ENCODE data around the gene TSR1.
"Not testable (repeated sequence)": the region's sequence is repeated elsewhere in the genome, so short reads cannot be mapped to it uniquely, and the experiment has no call there.

Gene TSR1

DNA sequence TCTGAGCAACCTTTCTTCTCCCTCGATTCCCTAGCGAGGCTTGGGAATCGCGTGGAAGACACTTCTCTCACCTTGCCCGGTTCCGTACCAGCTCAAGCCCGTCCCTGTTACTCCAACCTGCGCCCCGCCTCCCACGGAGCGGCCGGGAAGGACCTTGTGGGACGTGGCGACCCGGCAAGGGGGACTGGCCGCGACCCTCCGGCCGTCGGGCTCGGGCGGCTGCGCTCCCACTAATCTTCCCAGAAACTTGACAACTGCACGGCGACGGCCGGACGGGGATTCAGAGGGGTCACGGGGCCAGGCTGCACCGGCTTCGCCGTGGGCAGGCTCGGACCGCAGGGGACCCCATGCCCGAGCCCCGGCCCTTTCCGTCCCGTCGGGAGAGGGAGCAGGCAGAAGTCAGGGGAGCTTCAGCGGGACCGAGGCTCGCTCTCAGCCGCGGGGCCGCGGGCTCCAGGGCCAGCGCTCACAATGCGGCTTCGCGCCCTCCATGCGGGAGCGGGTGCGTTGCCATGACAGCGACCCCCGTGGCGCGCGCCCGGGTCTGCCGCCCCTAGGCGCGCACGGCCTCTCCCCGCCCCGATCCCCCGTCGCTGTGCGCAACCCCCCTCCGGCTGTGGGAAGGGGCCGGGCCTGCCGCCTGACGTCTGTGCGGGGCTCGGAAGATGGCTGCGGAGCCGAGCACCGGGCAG lies 741 bp upstream of the TSR1 start, which contains the start of gene SGSM2:
SGSM2 (plus strand) TSS at position 650 of the 692 bp plus-strand sequence. CDS start 188 bp downstream, outside the sequence.
- peak; percentile 46 for DNase-seq (ENCODE audit: low spot score)

DNA sequence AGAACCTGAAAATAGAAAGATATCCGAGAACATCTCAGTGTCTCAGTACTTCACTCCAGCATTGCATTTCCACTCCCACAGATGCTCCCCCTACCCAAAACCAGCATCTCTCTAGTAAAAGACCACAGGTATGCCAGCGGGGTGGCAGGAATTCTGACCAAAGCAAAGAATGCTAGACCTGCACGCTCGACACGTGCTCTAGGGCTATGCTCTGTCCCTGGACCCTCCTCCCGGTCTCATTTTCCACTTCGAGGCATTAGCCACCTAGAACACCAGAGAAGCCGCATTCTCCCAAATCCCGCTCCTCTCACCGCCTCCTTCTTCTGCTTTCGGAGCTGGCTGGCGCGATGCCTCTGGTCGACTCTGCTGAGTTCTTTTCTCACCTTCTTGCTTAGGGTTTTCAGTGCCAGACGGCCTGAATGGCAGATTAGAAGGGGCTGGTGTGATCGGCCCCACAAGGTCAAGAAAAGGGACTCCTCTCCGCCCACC lies 487 bp downstream of the TSR1 start:
- DNase-seq (ENCODE audit: low spot score), result no peak

DNA sequence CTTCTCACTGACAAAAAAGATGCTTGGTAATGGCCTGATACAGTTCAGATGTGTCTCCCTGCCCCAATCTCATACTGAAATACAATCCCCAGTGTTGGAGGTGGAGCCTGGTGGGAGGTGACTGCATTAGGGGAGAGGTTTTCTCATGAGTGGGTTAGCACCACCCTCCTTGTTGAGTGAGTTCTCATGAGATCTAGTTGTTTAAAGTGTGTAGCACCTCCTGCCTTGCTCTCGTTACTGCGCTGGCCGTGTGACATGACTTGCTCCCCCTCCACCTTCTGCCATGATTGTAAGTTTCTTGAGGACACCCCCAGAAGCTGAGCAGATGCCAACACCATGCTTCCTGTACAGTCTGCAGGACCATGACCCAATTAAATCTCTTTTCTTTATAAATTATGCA lies 5.0 kb downstream of the TSR1 start:
- DNase-seq (ENCODE audit: low spot score), result no peak

DNA sequence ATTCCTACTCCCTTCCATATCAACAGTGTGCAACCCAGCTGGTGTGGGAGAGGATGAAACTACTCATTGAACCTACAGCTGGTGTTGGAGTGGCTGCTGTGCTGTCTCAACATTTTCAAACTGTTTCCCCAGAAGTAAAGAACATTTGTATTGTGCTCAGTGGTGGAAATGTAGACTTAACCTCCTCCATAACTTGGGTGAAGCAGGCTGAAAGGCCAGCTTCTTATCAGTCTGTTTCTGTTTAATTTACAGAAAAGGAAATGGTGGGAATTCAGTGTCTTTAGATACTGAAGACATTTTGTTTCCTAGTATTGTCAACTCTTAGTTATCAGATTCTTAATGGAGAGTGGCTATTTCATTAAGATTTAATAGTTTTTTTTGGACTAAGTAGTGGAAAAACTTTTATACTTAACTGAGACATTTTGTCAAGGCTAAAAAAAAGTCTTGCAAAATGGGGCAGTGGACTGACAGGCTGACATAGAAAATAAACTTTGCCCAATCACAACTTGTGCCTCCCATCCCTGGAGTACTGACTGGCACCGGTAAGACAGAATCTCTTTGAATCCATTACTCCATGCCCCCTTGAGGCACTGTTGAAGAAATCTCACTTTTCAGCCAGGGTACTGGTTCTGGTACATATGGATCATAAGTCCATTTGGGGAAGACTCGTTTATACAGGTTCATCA lies 12.5 kb downstream of the TSR1 start:
- no peak for DNase-seq (ENCODE audit: low spot score)

DNA sequence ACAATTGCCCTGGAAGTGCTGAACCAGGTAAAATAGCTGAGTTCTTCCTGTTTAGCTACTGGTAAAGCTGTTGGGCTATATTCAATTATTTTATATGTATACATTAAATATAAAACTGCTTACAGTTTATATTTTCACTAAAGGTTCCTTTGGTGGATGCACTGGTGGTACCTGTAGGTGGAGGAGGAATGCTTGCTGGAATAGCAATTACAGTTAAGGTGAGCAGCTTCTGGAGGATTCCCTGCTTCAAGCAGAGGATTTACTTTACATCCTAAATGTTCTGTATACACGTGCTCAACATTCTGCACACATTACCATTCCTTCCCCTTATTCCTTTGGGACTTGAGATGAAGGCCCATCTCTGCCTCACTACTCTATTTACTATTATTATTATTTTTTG lies 14.9 kb downstream of the TSR1 start:
- DNase-seq (ENCODE audit: low spot score), result no peak

DNA sequence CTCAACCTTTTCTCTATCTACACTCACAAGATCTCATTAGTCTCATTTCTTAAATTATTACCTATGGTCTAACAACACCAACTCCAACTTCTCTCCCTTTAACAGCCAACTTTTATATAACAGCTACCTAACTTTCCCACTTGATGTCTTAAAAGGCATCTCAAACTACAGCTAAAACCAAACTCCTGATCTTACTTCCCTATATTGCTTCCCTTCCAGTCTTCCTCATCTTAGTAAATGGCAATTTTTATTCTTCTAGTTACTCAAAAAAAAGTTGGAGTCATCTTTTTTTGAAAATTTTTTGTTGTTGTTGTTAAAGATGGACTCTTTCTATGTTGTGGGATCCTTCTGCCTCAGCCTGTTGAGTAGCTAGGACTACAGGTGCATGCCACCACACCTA lies 17.2 kb downstream of the TSR1 start:
- DNase-seq (ENCODE audit: low spot score), result no peak

DNA sequence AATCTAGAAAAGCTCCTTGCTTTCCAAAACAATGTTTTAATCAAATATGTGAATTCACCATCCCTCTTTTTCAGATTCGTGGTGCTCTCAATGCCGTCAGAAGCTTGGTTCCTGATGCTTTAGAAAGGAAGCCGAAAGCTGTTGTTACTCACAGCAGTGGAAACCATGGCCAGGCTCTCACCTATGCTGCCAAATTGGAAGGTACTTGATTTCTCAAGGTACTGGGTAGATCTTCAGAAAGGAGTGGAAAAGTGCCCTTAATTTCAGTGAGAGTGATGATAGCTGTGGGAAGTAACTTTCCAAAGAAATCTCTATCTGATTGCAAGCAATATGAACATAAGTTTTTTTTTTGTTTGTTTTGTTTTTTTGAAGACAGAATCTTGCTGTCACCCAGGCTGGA lies 18.5 kb downstream of the TSR1 start:
- no peak for DNase-seq (ENCODE audit: low spot score)

DNA sequence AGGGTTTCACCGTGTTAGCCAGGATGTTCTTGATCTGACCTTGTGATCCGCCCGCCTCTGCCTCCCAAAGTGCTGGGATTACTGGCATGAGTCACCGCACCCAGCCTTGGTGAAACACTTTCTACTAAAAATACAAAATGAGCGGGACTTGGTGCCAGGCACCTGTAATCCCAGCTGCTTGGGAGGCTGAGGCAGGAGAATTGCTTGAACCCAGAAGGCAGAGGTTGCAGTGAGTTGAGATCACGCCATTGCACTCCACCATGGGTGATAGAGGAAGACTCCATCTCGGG lies 19.4 kb downstream of the TSR1 start:
- DNase-seq (ENCODE audit: low spot score), result not testable (repeated sequence)

DNA sequence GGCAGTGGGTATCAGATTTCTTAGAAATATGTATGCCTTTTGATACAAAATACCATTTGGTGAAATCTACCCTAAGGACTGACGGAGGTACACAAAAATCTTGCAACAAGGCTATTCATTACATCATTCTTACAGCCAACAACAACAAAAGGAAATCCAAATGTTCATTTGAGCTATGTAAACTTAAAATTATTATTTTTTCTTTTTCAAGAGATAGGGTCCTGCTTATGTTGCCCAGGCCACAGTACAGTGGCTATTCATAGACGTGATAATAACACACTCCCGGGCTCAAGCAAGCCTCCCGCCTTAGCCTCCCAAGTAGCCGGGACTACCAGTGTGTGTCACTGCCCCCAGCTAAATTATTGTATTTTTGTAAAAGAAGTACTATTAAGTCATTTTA lies 23.5 kb downstream of the TSR1 start:
- no peak for DNase-seq (ENCODE audit: low spot score)

DNA sequence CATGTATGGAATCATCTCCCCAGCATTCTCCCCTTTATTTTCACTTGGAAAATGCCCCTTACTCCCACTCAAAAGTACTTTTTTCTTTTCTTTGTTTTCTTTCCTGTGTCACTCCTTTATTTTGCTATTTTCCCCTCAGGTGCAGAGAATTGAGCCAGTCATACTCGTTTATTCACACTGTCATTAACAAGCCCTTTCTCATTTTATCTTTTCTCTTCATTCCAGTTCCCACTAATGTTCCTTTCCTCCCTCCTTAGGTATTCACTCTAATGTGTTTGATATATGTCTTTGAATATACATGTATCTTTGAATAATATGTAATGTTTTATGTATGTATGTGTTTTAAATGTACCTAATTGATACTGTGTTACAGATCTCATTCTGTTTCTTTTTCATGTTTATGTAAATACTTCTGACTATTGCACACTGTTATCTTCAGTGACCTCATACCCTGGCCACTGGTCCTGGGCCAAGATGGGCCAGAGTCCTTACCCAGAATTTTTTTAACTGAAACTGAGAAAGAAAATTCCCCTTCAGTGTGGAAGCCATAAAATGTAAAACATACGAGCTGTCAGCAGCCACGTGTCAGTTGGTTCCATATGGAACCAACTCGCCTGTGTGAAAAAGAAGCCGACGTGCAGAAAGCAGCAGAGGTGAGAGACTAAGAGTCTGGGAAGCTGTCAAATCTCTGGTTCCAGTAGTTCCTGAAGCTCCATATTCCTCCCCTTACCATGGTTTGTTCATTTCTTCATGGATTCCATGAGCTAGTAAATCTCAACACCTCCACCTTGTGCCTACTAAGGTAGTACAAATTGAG lies 26.7 kb downstream of the TSR1 start:
- no peak for DNase-seq (ENCODE audit: low spot score)

DNA sequence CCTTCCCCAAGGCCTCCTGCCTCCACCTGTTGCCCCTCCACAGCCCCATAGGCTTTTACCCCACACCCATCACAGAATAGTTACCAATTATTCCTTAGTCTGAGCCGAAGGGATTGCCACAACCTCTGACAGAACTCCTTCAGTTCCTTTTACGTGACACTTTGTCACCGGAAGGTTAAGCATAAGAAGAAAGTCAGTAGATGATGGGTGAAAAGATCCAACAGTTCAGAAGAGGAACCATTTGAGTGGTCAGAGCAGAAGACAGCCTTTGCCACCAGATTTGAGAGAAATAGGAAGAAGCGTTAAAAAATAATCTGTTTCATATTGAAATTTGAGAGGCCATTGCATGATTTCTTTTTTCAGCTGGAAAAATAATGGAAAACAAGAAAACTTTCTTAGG lies 31.3 kb downstream of the TSR1 start:
- no peak for DNase-seq (ENCODE audit: low spot score)

DNA sequence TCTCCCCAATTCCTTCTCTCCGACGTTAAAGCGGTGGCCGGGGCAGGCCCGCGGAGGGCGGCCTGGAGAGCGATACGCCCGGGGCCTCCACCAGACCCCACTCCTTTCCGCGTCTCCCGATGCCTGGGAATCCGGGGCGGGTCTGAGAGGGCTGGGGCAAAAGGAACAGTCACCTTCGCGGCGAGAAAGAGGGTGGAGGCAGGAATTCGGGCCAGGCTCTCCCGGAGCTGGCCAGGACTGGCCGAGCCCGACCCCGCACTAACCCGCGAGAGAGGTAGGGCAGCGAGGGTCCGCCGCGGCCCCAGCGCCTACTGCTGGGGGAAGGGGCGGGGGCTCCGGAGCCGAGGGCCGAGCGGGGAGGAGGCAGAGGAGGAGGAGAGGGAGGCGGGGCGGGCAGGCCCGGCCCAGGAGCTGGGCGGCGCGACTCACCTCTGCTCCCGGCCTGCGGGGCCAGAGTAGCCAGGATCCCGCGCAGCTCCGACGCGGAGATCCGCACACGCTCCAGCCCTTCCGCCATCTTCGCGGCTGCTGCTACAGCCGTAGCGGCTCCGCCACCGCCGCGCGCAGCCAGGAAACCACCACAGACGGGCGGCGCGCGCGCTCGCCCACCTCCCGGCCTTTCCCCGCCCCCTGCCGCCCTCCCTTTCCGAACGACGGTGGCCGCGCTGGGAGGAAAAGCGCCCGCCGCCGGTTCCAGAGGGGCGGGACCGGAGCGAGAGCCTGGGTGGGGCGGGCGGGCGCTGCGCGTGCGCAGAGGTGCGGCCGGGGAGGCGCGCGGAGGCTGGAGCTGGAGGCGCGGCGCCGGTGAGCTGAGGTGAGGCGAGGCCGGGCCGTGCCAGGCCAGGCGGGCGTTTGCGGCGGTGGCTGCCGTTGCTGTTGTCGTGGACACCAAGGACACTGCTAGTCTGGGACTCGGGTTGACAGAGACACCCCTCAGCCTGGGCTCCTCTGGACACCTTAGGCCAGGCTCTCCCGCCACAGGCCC lies 32.8 kb downstream of the TSR1 start, which contains the start of the genes SMG6 and SRR:
SMG6 (minus strand) TSS at position 582 of the 985 bp plus-strand sequence; CDS start at position 517, 65 bp downstream.
SRR (plus strand) TSS at position 747 of the 985 bp plus-strand sequence. CDS start 11,611 bp downstream, outside the sequence.
- DNase-seq (ENCODE audit: low spot score), result peak; percentile 93

DNA sequence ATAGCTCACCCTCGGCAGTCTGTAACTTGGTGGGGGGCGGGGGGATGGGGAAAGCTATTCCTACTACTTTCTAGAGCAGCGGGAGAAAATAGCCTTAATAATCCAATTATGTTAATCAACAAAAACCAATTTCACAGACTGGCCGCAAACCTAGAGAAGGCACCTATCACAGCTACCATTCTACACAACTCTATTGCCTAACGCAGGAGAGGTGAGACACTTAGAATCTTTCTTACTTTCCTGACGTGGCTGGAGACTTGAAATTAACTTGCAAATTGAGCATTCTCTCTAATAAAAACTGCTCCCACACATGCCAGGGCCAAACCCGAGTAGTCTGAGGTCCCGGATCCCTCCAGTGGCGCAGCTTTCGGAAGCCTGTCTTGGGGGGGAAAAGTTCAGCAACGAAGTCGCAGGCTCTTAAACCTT lies 33.5 kb downstream of the TSR1 start:
- no peak for DNase-seq (ENCODE audit: low spot score)

DNA sequence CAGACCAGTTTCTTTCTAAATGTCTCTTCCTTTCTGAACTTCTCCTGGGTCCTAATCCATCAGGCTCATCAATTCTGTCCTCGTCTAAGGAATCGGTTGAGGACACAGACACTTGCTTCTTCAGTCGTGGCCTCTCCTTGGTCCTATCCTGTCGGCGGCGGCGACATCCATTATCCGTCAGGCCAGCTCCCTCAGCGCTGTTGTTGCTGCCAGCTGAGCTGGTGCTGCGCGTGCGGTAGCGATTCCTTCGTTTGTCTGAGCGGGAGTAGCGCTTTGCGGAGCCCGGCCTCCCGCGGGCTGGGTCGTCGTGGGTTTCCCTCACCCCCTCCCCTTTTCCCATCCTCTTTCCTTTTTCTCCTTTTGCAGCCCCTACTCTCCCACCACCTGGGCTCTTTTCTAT lies 36.5 kb downstream of the TSR1 start:
- DNase-seq (ENCODE audit: low spot score), result no peak

DNA sequence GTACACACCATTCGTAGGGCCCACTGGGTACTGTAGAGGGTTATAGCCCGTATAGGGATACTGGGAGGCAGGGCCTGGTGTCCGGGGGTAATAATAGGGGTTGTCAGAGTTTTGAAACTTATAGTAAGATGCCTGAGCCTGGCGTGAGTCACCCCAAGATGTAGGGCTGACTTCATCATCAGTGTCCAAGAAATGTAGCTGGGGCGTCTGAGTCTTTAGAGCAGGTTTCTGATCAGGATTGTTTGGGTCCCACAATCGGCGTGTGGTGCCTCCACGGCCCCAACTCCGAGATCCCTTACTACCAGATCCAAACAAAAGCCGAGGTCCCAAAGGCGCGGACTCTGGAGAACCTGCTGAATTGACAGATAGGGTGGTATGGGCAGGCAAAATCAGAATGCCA lies 37.1 kb downstream of the TSR1 start:
- DNase-seq (ENCODE audit: low spot score), result no peak

DNA sequence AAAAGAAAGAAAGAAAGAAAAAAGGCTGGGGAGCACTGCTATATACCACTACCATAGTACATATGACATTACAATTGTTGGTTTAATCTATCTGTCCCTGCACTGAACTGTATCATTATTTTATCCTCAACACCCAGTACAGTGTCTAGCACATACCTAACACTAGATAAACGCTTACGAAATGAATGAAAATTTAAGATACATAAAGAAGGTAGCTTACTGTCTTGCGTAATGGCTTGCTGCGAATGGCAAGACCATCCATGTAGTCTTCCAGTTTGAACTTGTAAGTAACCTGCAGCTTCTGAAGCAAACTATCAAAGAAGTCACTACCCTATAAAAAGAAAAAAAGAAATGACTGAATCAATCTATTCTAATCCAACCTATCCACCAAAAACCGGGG lies 39.2 kb downstream of the TSR1 start:
- DNase-seq (ENCODE audit: low spot score), result no peak

DNA sequence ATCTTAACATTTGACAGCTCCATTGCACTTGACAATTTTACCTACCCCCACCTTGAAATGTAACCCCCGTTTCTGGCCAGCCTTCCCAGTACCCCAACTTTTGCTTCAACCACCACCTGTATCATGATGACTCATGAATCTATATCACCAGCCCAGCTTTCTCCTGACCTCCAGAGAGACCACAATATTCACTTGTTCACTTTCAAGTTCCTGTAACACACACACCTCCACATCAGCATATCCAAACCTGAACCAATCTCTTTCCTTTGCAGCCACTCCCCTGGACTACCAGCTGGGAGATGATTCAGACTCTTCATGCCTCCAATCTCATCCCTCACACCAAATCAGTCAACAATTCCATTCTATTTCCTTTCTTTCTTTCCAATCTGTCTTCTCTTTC lies 40.7 kb downstream of the TSR1 start:
- DNase-seq (ENCODE audit: low spot score), result peak; percentile 25

DNA sequence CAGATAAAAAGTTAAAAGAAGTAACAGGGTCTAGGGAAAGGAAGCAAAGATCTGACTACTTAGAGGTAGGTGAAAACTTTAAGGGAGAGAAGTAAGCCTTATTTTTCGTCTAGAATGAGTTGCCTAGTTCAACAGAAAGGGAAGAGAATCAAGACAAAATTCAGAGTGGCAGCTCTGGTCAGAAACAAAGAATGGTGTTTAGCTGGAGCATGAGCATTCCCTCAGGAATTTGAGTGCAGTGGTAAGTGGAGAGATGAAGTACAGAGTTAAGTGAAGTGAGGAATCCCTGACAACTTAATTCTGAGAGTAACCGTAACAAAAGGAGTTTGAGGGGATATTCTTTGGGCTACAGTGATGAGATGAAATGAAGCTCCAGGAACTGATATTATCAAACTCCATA lies 44.2 kb downstream of the TSR1 start:
- DNase-seq (ENCODE audit: low spot score), result no peak

DNA sequence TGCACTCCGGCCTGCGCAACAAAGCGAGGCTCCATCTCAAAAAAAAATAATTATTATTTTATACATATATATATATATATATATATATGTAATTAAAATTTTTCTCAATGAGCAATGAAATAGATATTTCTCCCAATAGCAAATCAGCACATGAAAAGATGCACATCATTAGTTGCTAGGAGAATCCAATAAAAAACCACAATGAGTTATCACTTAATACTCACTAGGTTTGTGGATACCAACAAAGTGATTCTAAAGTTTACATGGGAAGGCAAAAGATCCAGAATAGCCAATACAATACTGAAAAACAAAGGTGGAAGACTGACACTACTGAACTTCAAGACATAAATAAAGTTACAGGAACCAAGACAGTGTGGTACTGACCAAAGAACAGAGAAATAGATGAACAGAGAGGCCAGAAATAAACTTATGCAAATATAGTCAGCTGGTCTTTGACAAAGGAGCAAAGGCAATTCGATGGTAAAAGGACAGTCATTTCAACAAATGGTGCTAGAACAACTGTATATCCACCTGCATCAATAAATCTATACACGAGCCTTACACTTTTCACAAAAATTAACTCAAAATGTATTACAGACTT lies 46.3 kb downstream of the TSR1 start:
- DNase-seq (ENCODE audit: low spot score), result no peak

DNA sequence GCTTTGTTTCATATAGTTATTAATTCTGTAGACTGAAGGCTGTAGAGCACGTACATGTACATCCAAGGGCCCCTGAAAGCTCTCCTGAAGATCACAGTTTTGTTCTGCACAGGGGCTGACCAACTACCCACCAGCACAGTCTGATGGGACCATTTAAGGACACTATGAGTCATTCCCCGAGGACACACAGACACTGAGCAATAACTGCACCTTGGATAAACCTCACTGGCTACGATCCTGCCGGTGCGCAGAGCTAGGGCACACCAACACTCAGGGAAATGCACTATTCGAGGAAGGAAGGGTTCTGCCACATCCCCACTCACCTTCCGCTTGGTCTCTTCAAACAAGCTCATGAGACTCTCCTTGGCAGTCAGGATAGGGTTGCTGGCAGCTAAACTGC lies 53.0 kb downstream of the TSR1 start:
- DNase-seq (ENCODE audit: low spot score), result no peak

DNA sequence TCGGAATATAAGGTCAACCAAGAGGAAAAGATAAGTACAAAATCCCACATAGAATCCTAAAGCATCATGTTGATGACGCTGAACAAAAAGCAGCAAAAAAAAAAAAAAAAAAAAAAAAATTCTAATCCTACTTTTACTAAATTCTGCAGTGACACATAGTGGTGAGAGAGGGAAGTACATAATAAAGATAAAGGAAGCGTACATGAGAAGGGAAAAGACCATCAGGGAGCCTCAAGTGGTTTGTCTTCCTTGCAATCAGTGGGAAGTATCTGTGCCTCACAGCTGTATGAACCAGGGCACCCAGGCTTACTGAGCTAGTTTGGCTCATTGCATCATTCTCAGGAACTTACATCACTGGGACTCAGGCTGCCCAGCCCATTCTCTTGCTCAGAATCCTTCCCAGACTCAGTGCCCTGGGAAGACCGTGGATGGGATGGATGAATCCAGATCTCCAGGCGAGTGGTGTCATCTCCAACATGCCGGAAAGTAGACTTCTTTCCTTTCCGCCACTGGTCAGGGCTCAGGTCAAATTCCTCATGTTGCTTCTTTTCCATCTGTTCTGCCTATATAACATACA lies 53.9 kb downstream of the TSR1 start:
- DNase-seq (ENCODE audit: low spot score), result peak; percentile 53

Data from activated CD4-positive, alpha-beta T cell treated with anti-CD3 and anti-CD28 coated beads, Interleukin-2, Interleukin-4, amounts not matched to agents 100 ng/mL and 50 ng/mL, durations not matched to agents 16 hours and 8 hours (primary cell).